Panc1 (cell line): Measurements from ENCODE around the gene PLCG1. TPM values are rescaled to one million over a fixed set of nuclear protein-coding genes. Genes with fewer than 3 reads are reported as not detected.

Source experiments
- ATAC-seq: fragments of 200-7000 bp; cut with Tn5 transposase; 2 replicates; pipeline ENCODE4 v1.9.1; 2020; ENCODE audit warnings: mild to moderate bottlenecking, moderate library complexity
- BruUV-seq: library from RNA; stranded (reverse); fragments of 400-500 nt; replicated peaks from 2 replicates; lab custom pipeline; 2021; lab: Mats Ljungman, UMichigan
- CTCF ChIA-PET: fragments of 300-600 bp; sonication (Branson Sonifier 250); formaldehyde crosslinking; loops from one replicate; lab custom pipeline; 2022; ENCODE audit warnings: antibody characterized with exemption; lab: Charles Lee
- POLR2A ChIA-PET: fragments of 300-600 bp; sonication (Branson Sonifier 250); formaldehyde crosslinking; loops from one replicate; lab custom pipeline; 2022; ENCODE audit warnings: antibody characterized with exemption; lab: Charles Lee
- DNase-seq: peaks from one replicate; pipeline ENCODE4 v3.0.0-alpha.2; 2010; ENCODE audit warnings: low read depth, low spot score
- H3K27ac ChIP-seq: 2 replicates; pipeline ENCODE4 v1.5.1; 2011; ENCODE audit warnings: mild to moderate bottlenecking, low read length, inconsistent platforms
- H3K27me3 ChIP-seq: fragments of 200-500 bp; sonication (Bioruptor generic); 2 replicates; pipeline ENCODE4 v1.6.0; 2014; ENCODE audit warnings: low read length, inconsistent platforms; ENCODE audit not compliant: control insufficient read depth, insufficient read depth
- H3K36me3 ChIP-seq: fragments of 200-500 bp; sonication (Bioruptor generic); 2 replicates; pipeline ENCODE4 v1.5.1; 2014; ENCODE audit warnings: inconsistent platforms, mild to moderate bottlenecking, low read length, moderate library complexity; ENCODE audit not compliant: control insufficient read depth, insufficient read depth
- H3K4me1 ChIP-seq: 2 replicates; pipeline ENCODE4 v1.5.1; 2011; ENCODE audit warnings: inconsistent platforms, mild to moderate bottlenecking, low read length, moderate library complexity; ENCODE audit not compliant: control insufficient read depth, insufficient read depth
- H3K4me3 ChIP-seq, 2 experiments: 2 replicates each; pipeline ENCODE4 v1.5.1; 2011 to 2012; ENCODE audit warnings: low read depth in 2 of 2, low read length in 2 of 2, mild to moderate bottlenecking in 2 of 2, inconsistent platforms in 1 of 2, moderate library complexity in 1 of 2
- H3K9me3 ChIP-seq: fragments of 200-500 bp; sonication (Bioruptor generic); 2 replicates; pipeline ENCODE4 v1.5.1; 2014; ENCODE audit warnings: low read depth, mild to moderate bottlenecking, inconsistent platforms, low read length, moderate library complexity; ENCODE audit not compliant: control insufficient read depth, insufficient read depth
- POLR2AphosphoS5 ChIP-seq: IDR thresholded peaks from 2 replicates; pipeline ENCODE4 v1.6.1; 2012; ENCODE audit warnings: mild to moderate bottlenecking, low read depth, low read length, moderate library complexity
- SIN3A ChIP-seq: IDR thresholded peaks from 2 replicates; pipeline ENCODE4 v1.6.1; 2012; ENCODE audit warnings: low read depth, mild to moderate bottlenecking, low read length, moderate library complexity, borderline replicate concordance; ENCODE audit not compliant: insufficient read depth
- TCF7L2 ChIP-seq: IDR thresholded peaks from 2 replicates; pipeline ENCODE4 v1.6.1; 2011; ENCODE audit warnings: mild to moderate bottlenecking, low read depth, low read length, inconsistent platforms
- in situ Hi-C: cut with HindIII; loops from 2 replicates; pipeline ENCODE4 v1.10.0; 2016; ENCODE audit warnings: low sequenced_read_pairs, low pct_unique_long_range_greater_than_20kb
- intact Hi-C: fragments of 100-400 bp; cut with micrococcal nuclease; formaldehyde crosslinking; loops from one replicate; pipeline ENCODE4 v1.10.0; 2022; ENCODE audit not compliant: unreplicated experiment
- total RNA-seq: library from RNA; stranded (reverse); gene quantifications from one replicate; pipeline ENCODE4 v1.2.1, GENCODE V29; 2021; ENCODE audit not compliant: unreplicated experiment
- TF ChIP-seq, protein P1 (sequence below), 2 experiments: IDR thresholded peaks; 2 replicates each; pipeline ENCODE4 v1.6.1; 2011 to 2012; ENCODE audit warnings: low read depth in 2 of 2, control low read depth in 1 of 2, low read length in 1 of 2, mild to moderate bottlenecking in 1 of 2, moderate library complexity in 1 of 2; ENCODE audit not compliant: insufficient read depth in 1 of 2
- TF ChIP-seq, protein P2 (sequence below): fragments of 450-650 bp; IDR thresholded peaks from 2 replicates; pipeline ENCODE4 v1.5.1; 2017; ENCODE audit warnings: mild to moderate bottlenecking

Gene PLCG1
- total RNA-seq, 1 experiment from 2014 or later = 159 TPM

DNA sequence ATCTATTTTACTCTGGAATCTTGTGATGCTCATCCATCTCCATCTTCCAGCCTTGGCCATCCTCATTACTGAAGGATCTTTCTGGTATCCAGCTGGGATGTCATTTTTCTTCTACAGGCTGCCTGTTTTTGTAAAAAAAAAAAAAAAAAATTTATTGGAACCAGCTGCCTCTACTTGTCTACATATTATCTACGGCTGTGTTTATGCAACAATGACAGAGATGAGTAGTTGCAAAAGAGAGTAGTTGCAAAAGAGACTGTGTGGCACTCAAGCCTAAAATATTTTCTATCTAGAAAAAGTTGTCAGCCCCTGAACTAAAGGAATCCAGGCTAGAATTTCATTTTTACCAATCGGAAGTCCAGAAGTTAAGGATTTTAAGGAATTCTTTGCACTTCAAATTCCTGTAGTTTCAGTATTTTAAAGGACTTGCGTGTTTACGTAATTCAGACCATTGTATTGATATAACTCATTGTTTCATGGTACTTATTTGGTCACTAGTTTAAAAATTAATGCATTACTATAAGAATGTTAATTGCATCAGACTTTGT is 38.6 kb upstream of the PLCG1 start:
- TF ChIP-seq, protein P1, sequence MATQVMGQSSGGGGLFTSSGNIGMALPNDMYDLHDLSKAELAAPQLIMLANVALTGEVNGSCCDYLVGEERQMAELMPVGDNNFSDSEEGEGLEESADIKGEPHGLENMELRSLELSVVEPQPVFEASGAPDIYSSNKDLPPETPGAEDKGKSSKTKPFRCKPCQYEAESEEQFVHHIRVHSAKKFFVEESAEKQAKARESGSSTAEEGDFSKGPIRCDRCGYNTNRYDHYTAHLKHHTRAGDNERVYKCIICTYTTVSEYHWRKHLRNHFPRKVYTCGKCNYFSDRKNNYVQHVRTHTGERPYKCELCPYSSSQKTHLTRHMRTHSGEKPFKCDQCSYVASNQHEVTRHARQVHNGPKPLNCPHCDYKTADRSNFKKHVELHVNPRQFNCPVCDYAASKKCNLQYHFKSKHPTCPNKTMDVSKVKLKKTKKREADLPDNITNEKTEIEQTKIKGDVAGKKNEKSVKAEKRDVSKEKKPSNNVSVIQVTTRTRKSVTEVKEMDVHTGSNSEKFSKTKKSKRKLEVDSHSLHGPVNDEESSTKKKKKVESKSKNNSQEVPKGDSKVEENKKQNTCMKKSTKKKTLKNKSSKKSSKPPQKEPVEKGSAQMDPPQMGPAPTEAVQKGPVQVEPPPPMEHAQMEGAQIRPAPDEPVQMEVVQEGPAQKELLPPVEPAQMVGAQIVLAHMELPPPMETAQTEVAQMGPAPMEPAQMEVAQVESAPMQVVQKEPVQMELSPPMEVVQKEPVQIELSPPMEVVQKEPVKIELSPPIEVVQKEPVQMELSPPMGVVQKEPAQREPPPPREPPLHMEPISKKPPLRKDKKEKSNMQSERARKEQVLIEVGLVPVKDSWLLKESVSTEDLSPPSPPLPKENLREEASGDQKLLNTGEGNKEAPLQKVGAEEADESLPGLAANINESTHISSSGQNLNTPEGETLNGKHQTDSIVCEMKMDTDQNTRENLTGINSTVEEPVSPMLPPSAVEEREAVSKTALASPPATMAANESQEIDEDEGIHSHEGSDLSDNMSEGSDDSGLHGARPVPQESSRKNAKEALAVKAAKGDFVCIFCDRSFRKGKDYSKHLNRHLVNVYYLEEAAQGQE (IDR thresholded peaks at IDR 0.05; ENCODE audit: insufficient read depth in 1 of 2, low read depth in 2 of 2, low read length in 1 of 2) = no peak
- TF ChIP-seq SIN3A (no peak), POLR2AphosphoS5 (no peak), TCF7L2 (no peak)
- Histone ChIP-seq H3K4me1 (no peaks in the 10 kb centered on the region), H3K36me3 (peaks cover 65% of the 10 kb centered on the region), H3K4me3 (no peak overlapping the region), H3K27ac (no peak overlapping the region), H3K27me3 (no peaks in the 10 kb centered on the region), H3K9me3 (no peaks in the 10 kb centered on the region)
- in situ Hi-C loops = no loop called here
- POLR2A ChIA-PET = no interaction called here
- no TSS peak for BruUV-seq
- intact Hi-C loops = no loop called here
- DNase-seq = no peak
- CTCF ChIA-PET = interaction anchor here (0.6 kb wide), 1 partner anchor 134 kb away, joined by 4 read pairs; no protein-coding TSS in a partner anchor
- no peak for ATAC-seq

DNA sequence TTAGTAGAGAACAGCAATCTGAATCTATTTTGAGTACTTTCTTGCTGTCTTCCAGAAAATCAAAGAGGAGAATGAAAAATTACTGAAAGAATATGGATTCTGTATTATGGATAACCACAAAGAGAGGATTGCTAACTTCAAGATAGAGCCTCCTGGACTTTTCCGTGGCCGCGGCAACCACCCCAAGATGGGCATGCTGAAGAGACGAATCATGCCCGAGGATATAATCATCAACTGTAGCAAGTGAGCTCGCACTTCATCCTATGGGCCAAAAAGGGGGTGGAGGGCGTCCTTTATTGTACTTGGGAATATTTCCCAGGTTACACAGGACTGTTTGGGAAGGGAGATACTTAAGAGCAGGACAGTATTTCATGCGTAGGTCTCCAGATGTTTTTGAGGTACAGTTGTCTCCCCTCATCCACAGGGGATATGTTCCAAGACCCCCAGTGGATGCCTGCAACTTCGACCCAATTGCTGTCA is 37.3 kb upstream of the PLCG1 start:
- in situ Hi-C loops = no loop called here
- CTCF ChIA-PET = no interaction called here

More for the DNA sequence above, 37.3 kb upstream of the PLCG1 start:
- no peak for TF ChIP-seq POLR2AphosphoS5
- TF ChIP-seq SIN3A = no peak
- TF ChIP-seq, protein P1 (IDR thresholded peaks at IDR 0.05; ENCODE audit: insufficient read depth in 1 of 2, low read depth in 2 of 2, low read length in 1 of 2) = no peak
- TF ChIP-seq TCF7L2 = no peak
- TF ChIP-seq, protein P2, sequence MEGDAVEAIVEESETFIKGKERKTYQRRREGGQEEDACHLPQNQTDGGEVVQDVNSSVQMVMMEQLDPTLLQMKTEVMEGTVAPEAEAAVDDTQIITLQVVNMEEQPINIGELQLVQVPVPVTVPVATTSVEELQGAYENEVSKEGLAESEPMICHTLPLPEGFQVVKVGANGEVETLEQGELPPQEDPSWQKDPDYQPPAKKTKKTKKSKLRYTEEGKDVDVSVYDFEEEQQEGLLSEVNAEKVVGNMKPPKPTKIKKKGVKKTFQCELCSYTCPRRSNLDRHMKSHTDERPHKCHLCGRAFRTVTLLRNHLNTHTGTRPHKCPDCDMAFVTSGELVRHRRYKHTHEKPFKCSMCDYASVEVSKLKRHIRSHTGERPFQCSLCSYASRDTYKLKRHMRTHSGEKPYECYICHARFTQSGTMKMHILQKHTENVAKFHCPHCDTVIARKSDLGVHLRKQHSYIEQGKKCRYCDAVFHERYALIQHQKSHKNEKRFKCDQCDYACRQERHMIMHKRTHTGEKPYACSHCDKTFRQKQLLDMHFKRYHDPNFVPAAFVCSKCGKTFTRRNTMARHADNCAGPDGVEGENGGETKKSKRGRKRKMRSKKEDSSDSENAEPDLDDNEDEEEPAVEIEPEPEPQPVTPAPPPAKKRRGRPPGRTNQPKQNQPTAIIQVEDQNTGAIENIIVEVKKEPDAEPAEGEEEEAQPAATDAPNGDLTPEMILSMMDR = no peak
- DNase-seq (no peak), ATAC-seq (no peak)
- BruUV-seq = no TSS peak
- POLR2A ChIA-PET = no interaction called here
- Histone ChIP-seq H3K36me3 (peaks cover 72% of the 10 kb centered on the region), H3K9me3 (no peaks in the 10 kb centered on the region), H3K4me3 (no peak overlapping the region), H3K27ac (no peak overlapping the region), H3K4me1 (no peaks in the 10 kb centered on the region), H3K27me3 (no peaks in the 10 kb centered on the region)
- intact Hi-C loops = no loop called here
